ENCODE data around the gene ZNRF3.

DNA sequence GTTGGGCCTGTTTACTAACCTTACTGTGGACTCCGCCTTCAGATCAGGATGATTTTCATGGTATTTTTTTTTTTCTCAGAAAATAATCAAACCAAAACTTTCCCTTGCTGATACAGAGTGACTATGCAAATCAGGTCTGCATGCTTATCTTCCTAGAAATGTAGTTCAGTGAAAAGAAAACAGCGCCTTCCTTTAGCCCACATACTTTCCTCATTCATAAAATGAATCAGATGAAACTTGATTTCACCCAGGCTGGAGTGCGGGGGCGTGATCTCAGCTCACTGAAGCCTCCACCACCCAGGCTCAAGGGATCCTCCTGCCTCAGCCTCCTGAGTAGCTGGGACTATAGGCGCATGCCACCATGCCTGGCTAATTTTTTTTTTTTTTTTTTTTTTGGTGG is 26.0 kb downstream of the ZNRF3 start:
- TF ChIP-seq, protein P1, sequence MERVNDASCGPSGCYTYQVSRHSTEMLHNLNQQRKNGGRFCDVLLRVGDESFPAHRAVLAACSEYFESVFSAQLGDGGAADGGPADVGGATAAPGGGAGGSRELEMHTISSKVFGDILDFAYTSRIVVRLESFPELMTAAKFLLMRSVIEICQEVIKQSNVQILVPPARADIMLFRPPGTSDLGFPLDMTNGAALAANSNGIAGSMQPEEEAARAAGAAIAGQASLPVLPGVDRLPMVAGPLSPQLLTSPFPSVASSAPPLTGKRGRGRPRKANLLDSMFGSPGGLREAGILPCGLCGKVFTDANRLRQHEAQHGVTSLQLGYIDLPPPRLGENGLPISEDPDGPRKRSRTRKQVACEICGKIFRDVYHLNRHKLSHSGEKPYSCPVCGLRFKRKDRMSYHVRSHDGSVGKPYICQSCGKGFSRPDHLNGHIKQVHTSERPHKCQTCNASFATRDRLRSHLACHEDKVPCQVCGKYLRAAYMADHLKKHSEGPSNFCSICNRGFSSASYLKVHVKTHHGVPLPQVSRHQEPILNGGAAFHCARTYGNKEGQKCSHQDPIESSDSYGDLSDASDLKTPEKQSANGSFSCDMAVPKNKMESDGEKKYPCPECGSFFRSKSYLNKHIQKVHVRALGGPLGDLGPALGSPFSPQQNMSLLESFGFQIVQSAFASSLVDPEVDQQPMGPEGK (CRISPR knock-in tag; IDR thresholded peaks at IDR 0.05; ENCODE audit: borderline replicate concordance) = no peak
- TF ChIP-seq BACH2 (CRISPR knock-in tag; IDR thresholded peaks at IDR 0.05; ENCODE audit: borderline replicate concordance) (no peak), TCF4 (CRISPR knock-in tag; IDR thresholded peaks at IDR 0.05; ENCODE audit: borderline replicate concordance) (no peak), TOX (CRISPR knock-in tag; IDR thresholded peaks at IDR 0.05; ENCODE audit: borderline replicate concordance) (no peak), ZNF565 (CRISPR knock-in tag; conservative IDR thresholded peaks at IDR 0.05; ENCODE audit: low read depth) (no peak), ZNF70 (CRISPR knock-in tag; IDR thresholded peaks at IDR 0.05) (no peak)
- TF ChIP-seq, protein P2, sequence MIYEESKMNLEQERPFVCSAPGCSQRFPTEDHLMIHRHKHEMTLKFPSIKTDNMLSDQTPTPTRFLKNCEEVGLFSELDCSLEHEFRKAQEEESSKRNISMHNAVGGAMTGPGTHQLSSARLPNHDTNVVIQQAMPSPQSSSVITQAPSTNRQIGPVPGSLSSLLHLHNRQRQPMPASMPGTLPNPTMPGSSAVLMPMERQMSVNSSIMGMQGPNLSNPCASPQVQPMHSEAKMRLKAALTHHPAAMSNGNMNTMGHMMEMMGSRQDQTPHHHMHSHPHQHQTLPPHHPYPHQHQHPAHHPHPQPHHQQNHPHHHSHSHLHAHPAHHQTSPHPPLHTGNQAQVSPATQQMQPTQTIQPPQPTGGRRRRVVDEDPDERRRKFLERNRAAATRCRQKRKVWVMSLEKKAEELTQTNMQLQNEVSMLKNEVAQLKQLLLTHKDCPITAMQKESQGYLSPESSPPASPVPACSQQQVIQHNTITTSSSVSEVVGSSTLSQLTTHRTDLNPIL (CRISPR knock-in tag; IDR thresholded peaks at IDR 0.05; ENCODE audit: low read depth) = no peak

Measured in SK-N-SH treated with all-trans-retinoic acid at 6 μM for 48 hours (cell line).